Measurements from ENCODE around the gene RSRC2. TPM values are rescaled to one million over a fixed set of nuclear protein-coding genes. Genes with fewer than 3 reads are reported as not detected.

The RSRC2 gene
- total and polyA plus RNA-seq, 9 of the 15 experiments (the other 6 are each of a cell fraction or from before 2014, with no cell fraction given): 52.6 to 123 (median 80.3) TPM

GRCh38 chr12:122533856-122534255 lies 7.1 kb upstream of the RSRC2 start:
- ChIA-PET CTCF (ENCODE audit: low intra/inter-chr PET ratio) (no interaction called here), POLR2A (interaction anchor here (0.8 kb wide), 1 partner anchor 11 kb away, joined by 3 read pairs; no protein-coding TSS in a partner anchor)
- Histone ChIP-seq H3K9me3 (replicated peaks; ENCODE audit: control insufficient read depth, insufficient read depth, low read depth, low read length) (no peaks in the 10 kb centered on the region), H3K9ac (ENCODE audit: insufficient read depth in 1 of 2, low read depth in 2 of 2, low read length in 2 of 2) (no peak overlapping the region), H3K4me2 (ENCODE audit: insufficient read depth, low read length) (no peak overlapping the region), H3K36me3 (ENCODE audit: control insufficient read depth, insufficient read depth, low read length) (peaks cover 90% of the 10 kb centered on the region), H3K4me1 (replicated peaks in 1 of 2; ENCODE audit: control insufficient read depth in 2 of 2, insufficient read depth in 2 of 2, low read length in 2 of 2) (no peaks in the 10 kb centered on the region), H3K27ac (ENCODE audit: extremely low read depth, low read depth, low read length) (no peak overlapping the region), H4K20me1 (replicated peaks; ENCODE audit: control insufficient read depth, insufficient read depth, low read length) (no peaks in the 10 kb centered on the region; the same call in 1 of the 2 replicates), H3K9me1 (ENCODE audit: control insufficient read depth, insufficient read depth, low read length) (no peaks in the 10 kb centered on the region), H3K4me3 (no peak overlapping the region), H3K27me3 (ENCODE audit: control insufficient read depth in 2 of 2, insufficient read depth in 2 of 2, low read length in 2 of 2) (no peaks in the 10 kb centered on the region), H2AFZ (ENCODE audit: low read depth, low read length) (no peak overlapping the region), H3K79me2 (ENCODE audit: control insufficient read depth, insufficient read depth, low read length) (peaks cover 37% of the 10 kb centered on the region)
- no peak for TF ChIP-seq RB1 (IDR thresholded peaks at IDR 0.05; ENCODE audit: low read depth)
- TF ChIP-seq PHB (CRISPR knock-in tag; IDR thresholded peaks at IDR 0.05): no peak
- TF ChIP-seq HIVEP1 (CRISPR knock-in tag; IDR thresholded peaks at IDR 0.05): no peak
- no peak for TF ChIP-seq SIN3A (IDR thresholded peaks at IDR 0.05; ENCODE audit: borderline replicate concordance in 2 of 2, control insufficient read depth in 1 of 2, low read depth in 2 of 2, low read length in 2 of 2)
- no peak for TF ChIP-seq PKNOX1 (IDR thresholded peaks at IDR 0.05)
- TF ChIP-seq ZNF146 (CRISPR knock-in tag; IDR thresholded peaks at IDR 0.05; ENCODE audit: unreplicated experiment): no peak
- TF ChIP-seq YBX1 (IDR thresholded peaks at IDR 0.05): no peak
- TF ChIP-seq RNF2 (IDR thresholded peaks at IDR 0.05): no peak
- TF ChIP-seq ZNF140 (CRISPR knock-in tag; IDR thresholded peaks at IDR 0.05): no peak
- intact Hi-C loops (cut with micrococcal nuclease): no loop called here
- FAIRE-seq (no peak), ATAC-seq (no peak), DNase-seq (ENCODE audit: extremely low read depth in 1 of 4, low spot score in 3 of 4) (no peak)
- in situ Hi-C loops (cut with MboI): no loop called here
- no TSS peak for BruUV-seq (replicated peaks)
- WGBS (ENCODE audit: insufficient coverage, low coverage, missing lambda C conversion rate): 85% methylated on average over 2 of the region's 2 CpGs

All from K562 (cell line).